Gastrocnemius medialis (tissue), 4 donors: ENCODE results near the gene SNX1. TPM values are rescaled to one million over a fixed set of nuclear protein-coding genes. Genes with fewer than 3 reads are reported as not detected.

Source experiments
- ATAC-seq, 2 donors: fragments of 150-250 bp; one replicate each; pipeline ENCODE4 v1.9.1; 2016
- DNase-seq, 2 donors: peaks; one replicate each; pipeline ENCODE4 v3.0.0-alpha.2; 2019
- H3K27ac ChIP-seq, 4 donors: fragments of 200-600 bp; sonication (generic); 1 replicate in 1 of 4; 2 replicates in 3 of 4; pipeline ENCODE4 v1.5.1; 2016 to 2018; ENCODE audit warnings: mild to moderate bottlenecking in 2 of 4, moderate library complexity in 1 of 4
- H3K27me3 ChIP-seq, 3 donors: fragments of 200-600 bp; sonication (generic) in 2 of 3; 1 replicate in 1 of 3; 2 replicates in 2 of 3; pipeline versions ENCODE4 v1.5.1 to v1.6.0; 2016 to 2019; ENCODE audit warnings: mild to moderate bottlenecking in 1 of 3, moderate library complexity in 1 of 3
- H3K36me3 ChIP-seq, 2 donors: fragments of 200-600 bp; sonication (generic) in 1 of 2; one replicate each; pipeline ENCODE4 v1.5.1; 2017 to 2018
- H3K4me1 ChIP-seq, 2 donors: fragments of 200-600 bp; sonication (generic) in 1 of 2; one replicate each; pipeline ENCODE4 v1.5.1; 2016 to 2017; ENCODE audit warnings: mild to moderate bottlenecking in 2 of 2
- H3K4me3 ChIP-seq, 4 donors: fragments of 200-600 bp; sonication (generic) in 3 of 4; 1 replicate in 1 of 4; 2 replicates in 3 of 4; pipeline ENCODE4 v1.5.1; 2016 to 2019; ENCODE audit warnings: mild to moderate bottlenecking in 2 of 4
- H3K9me3 ChIP-seq, 3 donors: fragments of 200-600 bp; sonication (generic) in 2 of 3; 1 replicate in 1 of 3; 2 replicates in 2 of 3; pipeline ENCODE4 v1.5.1; 2016 to 2019
- CTCF ChIP-seq, 5 experiments: fragments of 450-650 bp in 3 of 5; fragments of 200-600 bp in 2 of 5; sonication (generic) in 2 of 5; IDR thresholded peaks in 4 of 5; conservative IDR thresholded peaks in 1 of 5; 1 replicate in 4 of 5; 2 replicates in 1 of 5; pipeline ENCODE4 v1.5.1; 2016 to 2019; ENCODE audit warnings: antibody characterized with exemption in 5 of 5, mild to moderate bottlenecking in 3 of 5, moderate library complexity in 3 of 5
- POLR2A ChIP-seq, 2 donors: fragments of 450-650 bp; IDR thresholded peaks; one replicate each; pipeline ENCODE4 v1.6.1; 2017; ENCODE audit warnings: antibody characterized with exemption in 2 of 2, mild to moderate bottlenecking in 2 of 2, moderate library complexity in 2 of 2
- in situ Hi-C, 4 donors: fragments of 200-750 bp; cut with MboI; loops; one replicate each; pipeline versions ENCODE4 v1.15.0 to v1.8.0; 2017; ENCODE audit warnings: low sequenced_read_pairs in 4 of 4
- intact Hi-C: fragments of 100-400 bp; cut with DNase I; formaldehyde crosslinking; loops from one replicate; pipeline ENCODE4 v1.15.1; 2023; ENCODE audit warnings: low total_unique reads
- total RNA-seq, 4 donors: library from RNA; depleted of rRNA; stranded (reverse); fragments of >200 nt; gene quantifications; one replicate each; pipeline versions ENCODE4 v1.1.0 to v1.2.3, GENCODE V29; 2016

The SNX1 gene
- total RNA-seq, 4 donors from 2014 or later, result 26.7 to 39.3 (median 34.1) TPM

- DNase-seq, result no peak
- Histone ChIP-seq H3K36me3 (peaks cover 8 to 94% of the 10 kb centered on the region in 2 donors), H3K9me3 (no peaks in the 10 kb centered on the region), H3K4me3 (no peak overlapping the region), H3K27me3 (no peaks in the 10 kb centered on the region), H3K4me1 (peaks cover 5 to 10% of the 10 kb centered on the region in 2 donors), H3K27ac (no peak overlapping the region)
- TF ChIP-seq CTCF (IDR thresholded peaks at IDR 0.05 in 4 of 5, conservative IDR thresholded peaks at IDR 0.05 in 1 of 5) (no peak), POLR2A (IDR thresholded peaks at IDR 0.05) (no peak)
- ATAC-seq, result no peak
- in situ Hi-C loops, result no loop called here
- intact Hi-C loops, result no loop called here
Observed at GRCh38 chr15:64130159-64130558, 34.4 kb downstream of the SNX1 start.

GRCh38 chr15:64131547-64131946, 35.8 kb downstream of the SNX1 start:
- Histone ChIP-seq H3K36me3 (peaks cover 8 to 97% of the 10 kb centered on the region in 2 donors), H3K27ac (no peak overlapping the region), H3K4me1 (peaks cover 5 to 10% of the 10 kb centered on the region in 2 donors), H3K9me3 (no peaks in the 10 kb centered on the region), H3K4me3 (no peak overlapping the region), H3K27me3 (no peaks in the 10 kb centered on the region)
- DNase-seq (no peak), ATAC-seq (no peak)
- in situ Hi-C loops, result no loop called here
- no peak for TF ChIP-seq POLR2A (IDR thresholded peaks at IDR 0.05)
- TF ChIP-seq CTCF (IDR thresholded peaks at IDR 0.05 in 4 of 5, conservative IDR thresholded peaks at IDR 0.05 in 1 of 5), result no peak
- intact Hi-C loops, result no loop called here

DNA sequence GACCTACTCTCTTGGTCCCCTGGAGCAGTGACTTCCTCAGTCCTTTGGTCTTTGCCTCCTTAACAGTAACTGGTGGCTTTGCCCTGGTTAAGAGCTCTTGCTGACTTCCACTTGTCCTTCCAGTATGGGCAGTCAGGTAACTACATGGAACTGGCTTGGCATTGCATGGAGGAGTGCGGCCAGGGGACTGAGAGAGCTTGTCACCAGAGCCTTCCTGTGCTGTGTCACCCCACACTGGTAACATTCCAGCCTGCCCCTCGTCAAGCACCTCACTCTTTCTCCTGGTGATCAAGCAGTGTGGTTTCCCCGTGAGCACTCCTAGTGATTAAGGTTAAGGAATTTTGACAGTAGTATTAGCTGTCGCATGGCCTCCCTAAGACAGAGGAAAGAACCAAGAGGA, 36.4 kb downstream of the SNX1 start:
- intact Hi-C loops, result no loop called here
- no peaks in the 10 kb centered on the region for H3K27me3 ChIP-seq
- H3K36me3 ChIP-seq, result peaks cover 8 to 97% of the 10 kb centered on the region in 2 donors
- no peaks in the 10 kb centered on the region for H3K9me3 ChIP-seq
- in situ Hi-C loops, result no loop called here
- DNase-seq (no peak), ATAC-seq (no peak)
- no peak overlapping the region for H3K4me3 ChIP-seq
- H3K27ac ChIP-seq, result no peak overlapping the region
- H3K4me1 ChIP-seq, result peaks cover 5 to 9% of the 10 kb centered on the region in 2 donors
- TF ChIP-seq CTCF (IDR thresholded peaks at IDR 0.05 in 4 of 5, conservative IDR thresholded peaks at IDR 0.05 in 1 of 5), result no peak
- no peak for TF ChIP-seq POLR2A (IDR thresholded peaks at IDR 0.05)

- no peaks in the 10 kb centered on the region for H3K4me1 ChIP-seq
- in situ Hi-C loops (no loop called here), intact Hi-C loops (no loop called here)
- no peaks in the 10 kb centered on the region for H3K27me3 ChIP-seq
- H3K9me3 ChIP-seq, result no peaks in the 10 kb centered on the region
- ATAC-seq (no peak), DNase-seq (no peak)
- no peak overlapping the region for H3K4me3 ChIP-seq
- peaks cover 8 to 98% of the 10 kb centered on the region in 2 donors for H3K36me3 ChIP-seq
- H3K27ac ChIP-seq, result no peak overlapping the region
- TF ChIP-seq POLR2A (IDR thresholded peaks at IDR 0.05) (no peak), CTCF (IDR thresholded peaks at IDR 0.05 in 4 of 5, conservative IDR thresholded peaks at IDR 0.05 in 1 of 5) (no peak)
Observed at GRCh38 chr15:64133623-64134344, 38.0 kb downstream of the SNX1 start.
